ENCODE measurements around the gene ATPAF1.

Gene ATPAF1

GRCh38 chr1:46614604-46614984 is 53.6 kb downstream of the ATPAF1 start:
- no peak for TF ChIP-seq TCF12 (IDR thresholded peaks at IDR 0.05; ENCODE audit: low read depth)
- no peak for TF ChIP-seq MAX (IDR thresholded peaks at IDR 0.05)
- TF ChIP-seq CREB1 (IDR thresholded peaks at IDR 0.05; ENCODE audit: low read depth), result no peak
- no peak for TF ChIP-seq RAD21 (IDR thresholded peaks at IDR 0.05; ENCODE audit: low read depth)
- TF ChIP-seq TAF1 (IDR thresholded peaks at IDR 0.05; ENCODE audit: low read depth), result no peak
- TF ChIP-seq NFIC (IDR thresholded peaks at IDR 0.05), result no peak
- TF ChIP-seq CEBPB (IDR thresholded peaks at IDR 0.05), result no peak
- TF ChIP-seq TEAD4 (IDR thresholded peaks at IDR 0.05), result no peak
- no peak for TF ChIP-seq YY1 (IDR thresholded peaks at IDR 0.05; ENCODE audit: low read depth)
- no peak for TF ChIP-seq EP300 (IDR thresholded peaks at IDR 0.05; ENCODE audit: borderline replicate concordance)
- TF ChIP-seq FOXM1 (IDR thresholded peaks at IDR 0.05; ENCODE audit: borderline replicate concordance, low read depth), result no peak
- TF ChIP-seq ZBTB7A (IDR thresholded peaks at IDR 0.05; ENCODE audit: low read depth), result no peak
- no peak for TF ChIP-seq REST (IDR thresholded peaks at IDR 0.05; ENCODE audit: low read depth)

GRCh38 chr1:46613661-46614603 is 54.2 kb downstream of the ATPAF1 start:
- no peak for TF ChIP-seq YY1 (IDR thresholded peaks at IDR 0.05; ENCODE audit: low read depth)
- no peak for TF ChIP-seq TAF1 (IDR thresholded peaks at IDR 0.05; ENCODE audit: low read depth)
- TF ChIP-seq NFIC (IDR thresholded peaks at IDR 0.05), result no peak
- TF ChIP-seq REST (IDR thresholded peaks at IDR 0.05; ENCODE audit: low read depth), result no peak
- TF ChIP-seq RAD21 (IDR thresholded peaks at IDR 0.05; ENCODE audit: low read depth), result no peak
- no peak for TF ChIP-seq ZBTB7A (IDR thresholded peaks at IDR 0.05; ENCODE audit: low read depth)
- TF ChIP-seq EGR1 (IDR thresholded peaks at IDR 0.05), result no peak
- TF ChIP-seq TEAD4 (IDR thresholded peaks at IDR 0.05), result no peak
- TF ChIP-seq FOXM1 (IDR thresholded peaks at IDR 0.05; ENCODE audit: borderline replicate concordance, low read depth), result no peak
- no peak for TF ChIP-seq USF1 (IDR thresholded peaks at IDR 0.05)
- no peak; the same call in 1 of the 2 replicates for TF ChIP-seq TCF12 (IDR thresholded peaks at IDR 0.05; ENCODE audit: low read depth)
- no peak for TF ChIP-seq MAX (IDR thresholded peaks at IDR 0.05)
- no peak for TF ChIP-seq EP300 (IDR thresholded peaks at IDR 0.05; ENCODE audit: borderline replicate concordance)
- no peak for TF ChIP-seq CEBPB (IDR thresholded peaks at IDR 0.05)
- no peak for TF ChIP-seq CREB1 (IDR thresholded peaks at IDR 0.05; ENCODE audit: low read depth)

GRCh38 chr1:46612937-46613660 is 55.1 kb downstream of the ATPAF1 start:
- TF ChIP-seq TEAD4 (IDR thresholded peaks at IDR 0.05), result no peak
- no peak for TF ChIP-seq EGR1 (IDR thresholded peaks at IDR 0.05)
- no peak for TF ChIP-seq MAX (IDR thresholded peaks at IDR 0.05)
- no peak for TF ChIP-seq CREB1 (IDR thresholded peaks at IDR 0.05; ENCODE audit: low read depth)
- TF ChIP-seq ZBTB7A (IDR thresholded peaks at IDR 0.05; ENCODE audit: low read depth), result no peak
- TF ChIP-seq REST (IDR thresholded peaks at IDR 0.05; ENCODE audit: low read depth), result no peak
- no peak for TF ChIP-seq TAF1 (IDR thresholded peaks at IDR 0.05; ENCODE audit: low read depth)
- TF ChIP-seq FOXM1 (IDR thresholded peaks at IDR 0.05; ENCODE audit: borderline replicate concordance, low read depth), result no peak
- TF ChIP-seq USF1 (IDR thresholded peaks at IDR 0.05), result no peak
- TF ChIP-seq EP300 (IDR thresholded peaks at IDR 0.05; ENCODE audit: borderline replicate concordance), result no peak
- no peak for TF ChIP-seq CEBPB (IDR thresholded peaks at IDR 0.05)
- no peak for TF ChIP-seq YY1 (IDR thresholded peaks at IDR 0.05; ENCODE audit: low read depth)
- no peak for TF ChIP-seq NFIC (IDR thresholded peaks at IDR 0.05)
- TF ChIP-seq TCF12 (IDR thresholded peaks at IDR 0.05; ENCODE audit: low read depth), result no peak
- TF ChIP-seq RAD21 (IDR thresholded peaks at IDR 0.05; ENCODE audit: low read depth), result no peak
